WTC11 (cell line): ENCODE data around the gene PIGZ. TPM values are rescaled to one million over a fixed set of nuclear protein-coding genes. Genes with fewer than 3 reads are reported as not detected.

Experiments
- ATAC-seq: fragments of 200-7000 bp; cut with Tn5 transposase; 2 replicates; pipeline ENCODE4 v1.10.0; 2021; ENCODE audit warnings: mild to moderate bottlenecking, moderate library complexity
- CTCF ChIA-PET: fragments of 300-600 bp; sonication (Branson Sonifier 250); formaldehyde crosslinking; loops from one replicate; lab custom pipeline; 2021; ENCODE audit warnings: antibody characterized with exemption; lab: Charles Lee
- POLR2A ChIA-PET: fragments of 350-600 bp; sonication (Branson Sonifier 250); formaldehyde crosslinking; loops from one replicate; lab custom pipeline; 2021; ENCODE audit warnings: antibody characterized with exemption; lab: Charles Lee
- DNase-seq: peaks from one replicate; pipeline ENCODE4 v3.0.0; 2021; ENCODE audit warnings: low spot score
- H3K27ac Mint-ChIP-seq: 2 replicates; pipeline ENCODE4 v1.8.0; 2021; ENCODE audit warnings: mixed read lengths
- H3K27me3 Mint-ChIP-seq: 2 replicates; pipeline ENCODE4 v1.8.0; 2021; ENCODE audit warnings: low read depth, mild to moderate bottlenecking, moderate library complexity, mixed read lengths
- H3K36me3 Mint-ChIP-seq: 2 replicates; pipeline ENCODE4 v1.8.0; 2021; ENCODE audit warnings: mixed read lengths
- H3K4me1 Mint-ChIP-seq: 2 replicates; pipeline ENCODE4 v1.8.0; 2022; ENCODE audit warnings: mixed read lengths
- H3K4me3 Mint-ChIP-seq: 2 replicates; pipeline ENCODE4 v1.8.0; 2021; ENCODE audit warnings: mild to moderate bottlenecking, moderate library complexity, mixed read lengths
- H3K9me3 Mint-ChIP-seq: 2 replicates; pipeline ENCODE4 v1.8.0; 2021; ENCODE audit warnings: mixed read lengths
- ARID4B ChIP-seq: sonication (generic); formaldehyde crosslinking; IDR thresholded peaks from 2 replicates; pipeline ENCODE4 v1.8.0; 2023; ENCODE audit warnings: missing genetic modification reagents, mild to moderate bottlenecking, borderline replicate concordance
- CREM ChIP-seq: sonication (generic); formaldehyde crosslinking; IDR thresholded peaks from 2 replicates; pipeline ENCODE4 v1.8.1; 2022; ENCODE audit warnings: mild to moderate bottlenecking, missing genetic modification reagents, moderate library complexity
- E2F4 ChIP-seq: sonication (generic); formaldehyde crosslinking; IDR thresholded peaks from 2 replicates; pipeline ENCODE4 v1.8.1; 2022; ENCODE audit warnings: low read depth, mild to moderate bottlenecking, moderate library complexity, missing genetic modification reagents, borderline replicate concordance
- E2F5 ChIP-seq: sonication (generic); formaldehyde crosslinking; IDR thresholded peaks from 2 replicates; pipeline ENCODE4 v1.8.1; 2022; ENCODE audit warnings: mild to moderate bottlenecking, moderate library complexity, missing genetic modification reagents
- FOXP1 ChIP-seq: sonication (generic); formaldehyde crosslinking; IDR thresholded peaks from 2 replicates; pipeline ENCODE4 v1.8.0; 2022; ENCODE audit warnings: missing genetic modification reagents, mild to moderate bottlenecking, moderate library complexity, borderline replicate concordance
- GTF2I ChIP-seq: fragments of 250-450 bp; sonication (Bioruptor Pico); conservative IDR thresholded peaks from 2 replicates; pipeline ENCODE4 v1.4.0; 2021; ENCODE audit warnings: mild to moderate bottlenecking
- NFE2L1 ChIP-seq: sonication (generic); formaldehyde crosslinking; IDR thresholded peaks from 2 replicates; pipeline ENCODE4 v1.8.1; 2023; ENCODE audit warnings: missing genetic modification reagents
- PRDM15 ChIP-seq: sonication (generic); formaldehyde crosslinking; IDR thresholded peaks from 2 replicates; pipeline ENCODE4 v1.8.0; 2022; ENCODE audit warnings: missing genetic modification reagents
- PREB ChIP-seq: sonication (generic); formaldehyde crosslinking; IDR thresholded peaks from 2 replicates; pipeline ENCODE4 v1.8.1; 2022; ENCODE audit warnings: mild to moderate bottlenecking, missing genetic modification reagents, moderate library complexity, borderline replicate concordance
- SMAD3 ChIP-seq: sonication (generic); formaldehyde crosslinking; IDR thresholded peaks from 2 replicates; pipeline ENCODE4 v1.8.0; 2022; ENCODE audit warnings: missing genetic modification reagents, mild to moderate bottlenecking, borderline replicate concordance
- SP1 ChIP-seq: sonication (generic); formaldehyde crosslinking; conservative IDR thresholded peaks from 2 replicates; pipeline ENCODE4 v1.8.1; 2022; ENCODE audit warnings: missing genetic modification reagents
- ZBTB43 ChIP-seq: sonication (generic); formaldehyde crosslinking; IDR thresholded peaks from 2 replicates; pipeline ENCODE4 v1.8.1; 2023; ENCODE audit warnings: mild to moderate bottlenecking, missing genetic modification reagents
- ZNF512 ChIP-seq: sonication (generic); formaldehyde crosslinking; IDR thresholded peaks from 2 replicates; pipeline ENCODE4 v1.8.1; 2022; ENCODE audit warnings: missing genetic modification reagents, borderline replicate concordance
- ZNF671 ChIP-seq: fragments of 250-450 bp; sonication (Bioruptor Pico); IDR thresholded peaks from 2 replicates; pipeline ENCODE4 v1.8.0; 2021; ENCODE audit warnings: mild to moderate bottlenecking
- total RNA-seq: library from RNA; stranded (reverse); gene quantifications from 3 replicates; pipeline ENCODE4 v1.2.3, GENCODE V29; 2021

Gene PIGZ
- total RNA-seq, 1 experiment from 2014 or later, result 0.37 TPM

- TF ChIP-seq PRDM15 (CRISPR knock-in tag) (no peak), ZNF512 (CRISPR knock-in tag) (no peak), ARID4B (CRISPR knock-in tag) (no peak), E2F5 (no peak)
Observed at GRCh38 chr3:196932600-196932999, 36.0 kb downstream of the PIGZ start (continued).

- ChIA-PET POLR2A (no interaction called here), CTCF (interaction anchor here (1.3 kb wide), 1 partner anchor 322 kb away, joined by 4 read pairs; no protein-coding TSS in a partner anchor)
- H3K9me3 Mint-ChIP-seq, result no peaks in the 10 kb centered on the region
- peaks cover 50% of the 10 kb centered on the region for H3K36me3 Mint-ChIP-seq
- no peaks in the 10 kb centered on the region for H3K27me3 Mint-ChIP-seq
- no peak overlapping the region for H3K27ac Mint-ChIP-seq
- no peak for DNase-seq
- ATAC-seq, result no peak
- H3K4me3 Mint-ChIP-seq, result no peak overlapping the region
- H3K4me1 Mint-ChIP-seq, result peaks cover 13% of the 10 kb centered on the region
- TF ChIP-seq PREB (CRISPR knock-in tag) (no peak), PRDM15 (CRISPR knock-in tag) (no peak), CREM (CRISPR knock-in tag) (no peak), E2F5 (no peak), SMAD3 (CRISPR knock-in tag) (no peak), E2F4 (CRISPR knock-in tag) (no peak), NFE2L1 (CRISPR knock-in tag) (no peak), GTF2I (CRISPR knock-in tag) (no peak), FOXP1 (CRISPR knock-in tag) (no peak), ZBTB43 (CRISPR knock-in tag) (no peak), SP1 (CRISPR knock-in tag) (no peak), ZNF671 (CRISPR knock-in tag) (no peak)
Observed at GRCh38 chr3:196931828-196932587, 36.6 kb downstream of the PIGZ start.
